SK-N-SH (cell line): Measurements from ENCODE around the gene UQCR10.

Source experiments
- CTCF ChIP-seq: fragments of 200-600 bp; sonication (generic); IDR thresholded peaks from 2 replicates; pipeline ENCODE4 v1.6.1; 2017; ENCODE audit warnings: antibody characterized with exemption, mild to moderate bottlenecking, moderate library complexity
- MEF2A ChIP-seq: IDR thresholded peaks from 2 replicates; pipeline ENCODE4 v1.4.0; 2012; ENCODE audit warnings: low read depth, borderline replicate concordance
- NFIC ChIP-seq: IDR thresholded peaks from 2 replicates; pipeline ENCODE4 v1.4.0; 2012; ENCODE audit warnings: borderline replicate concordance

- TF ChIP-seq NFIC (no peak), CTCF (no peak), MEF2A (no peak)
These were observed 17.5 kb downstream of the UQCR10 start for GRCh38 chr22:29784451-29785361.
